ENCODE data around the gene SARNP. TPM values are rescaled to one million over a fixed set of nuclear protein-coding genes. Genes with fewer than 3 reads are reported as not detected.

SARNP gene
- polyA plus RNA-seq, 2 donors, result 56.2 to 78.7 TPM

- peak within 1 kb of the TSS; percentile 51 to 65 for H3K4me3 ChIP-seq (ENCODE audit: low read depth in 1 of 2, low read length in 2 of 2)
These were observed 109.5 kb downstream of the SARNP start, which contains the start of gene ITGA7 for GRCh38 chr12:55707841-55708694. TSS of gene ITGA7 (minus strand) at chr12:55707904. CDS start at chr12:55707682, 222 bp downstream.

More at GRCh38 chr12:55707841-55708694, 109.5 kb downstream of the SARNP start, which contains the start of gene ITGA7:
- Histone ChIP-seq H3K27me3 (ENCODE audit: control insufficient read depth in 1 of 2, insufficient read depth in 2 of 2, low read length in 2 of 2) (peaks cover 0 to 2% of the 10 kb centered on the region in 2 donors), H3K4me1 (ENCODE audit: control insufficient read depth in 2 of 2, insufficient read depth in 2 of 2, low read length in 1 of 2) (peaks cover 0 to 6% of the 10 kb centered on the region in 2 donors), H3K9me3 (ENCODE audit: control insufficient read depth in 2 of 2, insufficient read depth in 1 of 2, low read depth in 1 of 2, low read length in 1 of 2) (no peaks in the 10 kb centered on the region), H3K27ac (ENCODE audit: low read depth in 2 of 2, low read length in 1 of 2) (peak within 1 kb of the TSS; percentile 69 to 80), H3K36me3 (ENCODE audit: control insufficient read depth in 2 of 2, insufficient read depth in 2 of 2, low read length in 1 of 2) (no peaks in the 10 kb centered on the region)
- WGBS, 2 donors, result 0 to 2% methylated on average over 26 to 39 of the region's 39 CpGs

Other genes with a start within 250 kb of the SARNP start
- not detected for gene OR2AP1, start 245.3 kb downstream of the SARNP start, polyA plus RNA-seq
- gene OR10P1, start 180.8 kb downstream of the SARNP start, polyA plus RNA-seq, result not detected
- 10 to 100 TPM; 15.3 to 24.6 TPM for gene ITGA7, start 109.8 kb downstream of the SARNP start, polyA plus RNA-seq
- 100 to 1,000 TPM; 269 to 326 TPM for gene BLOC1S1, start 101.7 kb downstream of the SARNP start, polyA plus RNA-seq
- 10 to 100 TPM in 1 of 2 donors, 1 to 10 TPM in 1; 3.3 to 12.7 TPM for gene RDH5, start 97.3 kb downstream of the SARNP start, polyA plus RNA-seq
- gene CD63, start 88.7 kb downstream of the SARNP start, polyA plus RNA-seq, result 100 to 1,000 TPM; 334 to 463 TPM
- under 1 TPM; 0.43 to 0.65 TPM for gene GDF11, start 74.6 kb downstream of the SARNP start, polyA plus RNA-seq
- 100 to 1,000 TPM in 1 of 2 donors, 10 to 100 TPM in 1; 97.1 to 100 TPM for gene ORMDL2, start 317 bp upstream of the SARNP start, polyA plus RNA-seq
- 10 to 100 TPM in 1 of 2 donors, 1 to 10 TPM in 1; 7.4 to 10.7 TPM for gene DNAJC14, start 11.9 kb upstream of the SARNP start, polyA plus RNA-seq
- gene MMP19, start 25.2 kb upstream of the SARNP start, polyA plus RNA-seq, result under 1 TPM; 0.63 to 0.76 TPM
- gene PYM1, start 110.2 kb upstream of the SARNP start, polyA plus RNA-seq, result 10 to 100 TPM; 63.7 to 71.0 TPM
- gene DGKA, start 113.4 kb upstream of the SARNP start, polyA plus RNA-seq, result 100 to 1,000 TPM; 128 to 291 TPM
- gene PMEL, start 148.3 kb upstream of the SARNP start, polyA plus RNA-seq, result under 1 TPM; 0.63 to 0.75 TPM
- gene CDK2, start 149.1 kb upstream of the SARNP start, polyA plus RNA-seq, result 10 to 100 TPM in 1 of 2 donors, 1 to 10 TPM in 1; 9.2 to 18.8 TPM
- 10 to 100 TPM; 78.2 to 88.8 TPM for gene RAB5B, start 156.4 kb upstream of the SARNP start, polyA plus RNA-seq
- 10 to 100 TPM; 14.3 to 14.9 TPM for gene SUOX, start 179.6 kb upstream of the SARNP start, polyA plus RNA-seq
- 1 to 10 TPM; 1.5 TPM for gene IKZF4, start 203.3 kb upstream of the SARNP start, polyA plus RNA-seq
- gene RPS26, start 224.2 kb upstream of the SARNP start, polyA plus RNA-seq, result 100 to 1,000 TPM; 899 to 941 TPM